Aorta (tissue), 5 donors: ENCODE measurements around the gene AAMP. TPM values are rescaled to one million over a fixed set of nuclear protein-coding genes. Genes with fewer than 3 reads are reported as not detected.
"Not testable (repeated sequence)": the region's sequence is repeated elsewhere in the genome, so short reads cannot be mapped to it uniquely, and the experiment has no call there.

ENCODE experiments used
- ATAC-seq: fragments of 200-7000 bp; cut with Tn5 transposase; one replicate; pipeline ENCODE4 v1.9.1; 2022; ENCODE audit warnings: moderate library complexity; ENCODE audit not compliant: low FRiP score
- DNase-seq, 2 donors: peaks; one replicate each; pipeline ENCODE4 v3.0.0-alpha.2; 2020
- H3K27ac ChIP-seq, 2 donors: one replicate each; pipeline ENCODE4 v1.5.1; 2013; ENCODE audit warnings: low read length in 2 of 2, mild to moderate bottlenecking in 2 of 2, moderate library complexity in 2 of 2, control low read depth in 1 of 2, inconsistent platforms in 1 of 2, low read depth in 1 of 2
- H3K27me3 ChIP-seq, 2 donors: one replicate each; pipeline ENCODE4 v1.6.1; 2013; ENCODE audit warnings: control low read depth in 1 of 2, low read length in 1 of 2, mild to moderate bottlenecking in 1 of 2, moderate library complexity in 1 of 2; ENCODE audit not compliant: insufficient read depth in 2 of 2, control insufficient read depth in 1 of 2
- H3K36me3 ChIP-seq, 2 donors: one replicate each; pipeline ENCODE4 v1.6.1; 2013; ENCODE audit warnings: control low read depth in 1 of 2, low read length in 1 of 2, mild to moderate bottlenecking in 1 of 2; ENCODE audit not compliant: insufficient read depth in 2 of 2, control insufficient read depth in 1 of 2
- H3K4me1 ChIP-seq, 2 donors: one replicate each; pipeline ENCODE4 v1.6.1; 2013; ENCODE audit warnings: low read length in 2 of 2, control low read depth in 1 of 2, mild to moderate bottlenecking in 1 of 2, moderate library complexity in 1 of 2; ENCODE audit not compliant: insufficient read depth in 2 of 2, control insufficient read depth in 1 of 2
- H3K4me3 ChIP-seq, 2 donors: one replicate each; pipeline ENCODE4 v1.5.1; 2013; ENCODE audit warnings: low read length in 2 of 2, control low read depth in 1 of 2, mild to moderate bottlenecking in 1 of 2
- H3K9me3 ChIP-seq: one replicate; pipeline ENCODE4 v1.6.1; 2013; ENCODE audit warnings: mild to moderate bottlenecking, low read length; ENCODE audit not compliant: control insufficient read depth
- WGBS, 2 donors: extraction: QIAGEN DNeasy Blood & Tissue Kit; methylation state at CpG; one replicate each; pipeline ENCODE4 v1.1.7; 2013; 5-methylcytosine and 5-hydroxymethylcytosine counted together
- intact Hi-C, 2 donors: fragments of 100-400 bp; cut with DNase I; formaldehyde crosslinking; loops; one replicate each; pipeline versions ENCODE4 v1.14.2 to v1.15.0; 2022
- long read RNA-seq, 2 donors: library from polyadenylated mRNA; unstranded; transcript quantifications; one replicate each; pipeline ENCODE4 v2.0.0, GENCODE V29; 2020 to 2021
- polyA plus RNA-seq, 2 donors: library from polyadenylated mRNA; stranded (reverse); fragments of 200-250 nt; gene quantifications; one replicate each; pipeline ENCODE4 v1.2.3, GENCODE V29; 2013
- total RNA-seq, 2 donors: library from RNA; stranded (reverse); fragmentation: NEBNext Ultra II Directional; extraction: Animal tissue kit (Norgen Biotek cat#: 25700); gene quantifications; one replicate each; pipeline ENCODE4 v1.2.1, GENCODE V29; 2021
- donor health status: healthy with polysubstance abuse.
- donor health status: Bipolar disorder and iron deficiency.
- donor health status: DM: no; HTN: no; CAD: no.
- donor health status: DM: no; HTN: no; CAD: no.
- donor health status: DM: yes; HTN: yes; CAD: no.

AAMP gene, protein sequence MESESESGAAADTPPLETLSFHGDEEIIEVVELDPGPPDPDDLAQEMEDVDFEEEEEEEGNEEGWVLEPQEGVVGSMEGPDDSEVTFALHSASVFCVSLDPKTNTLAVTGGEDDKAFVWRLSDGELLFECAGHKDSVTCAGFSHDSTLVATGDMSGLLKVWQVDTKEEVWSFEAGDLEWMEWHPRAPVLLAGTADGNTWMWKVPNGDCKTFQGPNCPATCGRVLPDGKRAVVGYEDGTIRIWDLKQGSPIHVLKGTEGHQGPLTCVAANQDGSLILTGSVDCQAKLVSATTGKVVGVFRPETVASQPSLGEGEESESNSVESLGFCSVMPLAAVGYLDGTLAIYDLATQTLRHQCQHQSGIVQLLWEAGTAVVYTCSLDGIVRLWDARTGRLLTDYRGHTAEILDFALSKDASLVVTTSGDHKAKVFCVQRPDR
- total RNA-seq (10 to 100 TPM; 50.8 to 54.7 TPM), polyA plus RNA-seq (10 to 100 TPM; 59.2 to 80.9 TPM)
- long read RNA-seq, donor 1, transcript AAMP-204 (11 exons, 1,804 nt) = minor isoform, 76 of 689 reads
- long read RNA-seq, donor 1, transcript AAMP-202 (10 exons, 1,761 nt) = minor isoform, 11 of 689 reads
- long read RNA-seq, donor 1, transcript AAMP-201 (11 exons, 1,886 nt) = major isoform, 522 of 689 reads
- long read RNA-seq, donor 1, partial matches to known transcripts = 6 of 689 reads
- long read RNA-seq, donor 1, other reads (novel, unspliced or antisense) = 70 of 689 reads
- long read RNA-seq, donor 2, transcript AAMP-201 (11 exons, 1,886 nt) = major isoform, 41 of 62 reads
- long read RNA-seq, donor 2, partial matches to known transcripts = 6 of 62 reads
- long read RNA-seq, donor 2, other reads (novel, unspliced or antisense) = 8 of 62 reads

GRCh38 chr2:218269900-218270720, at the start of gene AAMP, which contains the start of gene PNKD:
Gene AAMP (minus strand): TSS chr2:218270137. CDS start chr2:218270086, 51 bp downstream.
Gene PNKD (plus strand): TSS chr2:218270519. CDS start chr2:218270536, 17 bp downstream.
- peak; percentile 97 for ATAC-seq
- peaks cover 0 to 7% of the 10 kb centered on the region in 2 donors for H3K36me3 ChIP-seq
- no peaks in the 10 kb centered on the region for H3K27me3 ChIP-seq
- no peaks in the 10 kb centered on the region for H3K4me1 ChIP-seq
- intact Hi-C loops = loop anchor here (5.0 to 10.0 kb wide), 4 partner anchors 83 to 295 kb away; partner anchors contain the start of genes CNOT9 (in 1 of the 2) and USP37 (in 1 of the 2)
- WGBS, 2 donors = 0% methylated on average over 64 of the region's 64 CpGs
- peak within 1 kb of the TSS in 1 of 2 donors; percentile 9 for H3K27ac ChIP-seq
- H3K4me3 ChIP-seq = peak within 1 kb of the TSS; percentile 74 to 92
- peak; percentile 100 for DNase-seq
- no peaks in the 10 kb centered on the region for H3K9me3 ChIP-seq

DNA sequence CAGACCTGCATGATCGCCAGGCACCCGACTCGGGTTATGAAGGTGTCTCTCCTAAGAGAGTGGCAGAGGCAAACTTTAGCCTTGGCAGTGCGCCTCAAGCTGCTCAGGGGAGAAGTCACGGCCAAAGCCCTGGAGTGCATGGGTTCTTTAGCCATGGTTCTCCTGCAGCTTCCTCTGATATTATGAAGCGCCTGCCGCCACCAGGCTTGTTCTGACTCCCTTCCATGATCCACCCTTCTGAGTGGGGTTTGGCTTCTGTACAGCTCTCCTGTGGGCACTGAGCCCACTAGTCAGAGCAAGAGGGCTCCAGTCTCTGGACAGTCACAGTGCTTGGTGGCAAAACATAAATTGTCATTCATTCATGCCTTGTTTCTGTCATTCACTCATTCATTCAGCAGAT, 48.3 kb upstream of the AAMP start:
- Histone ChIP-seq H3K27me3 (no peaks in the 10 kb centered on the region), H3K36me3 (no peaks in the 10 kb centered on the region), H3K4me3 (no peak overlapping the region), H3K27ac (no peak overlapping the region), H3K4me1 (no peaks in the 10 kb centered on the region), H3K9me3 (no peaks in the 10 kb centered on the region)
- no peak for ATAC-seq
- intact Hi-C loops = loop anchor here in 1 of 2 donors (5.0 kb wide), 1 partner anchor 144 kb away; no protein-coding TSS in a partner anchor
- 76 to 84% methylated on average over 7 of the region's 7 CpGs for WGBS, 2 donors
- DNase-seq = no peak

- H3K4me1 ChIP-seq = no peaks in the 10 kb centered on the region
- ATAC-seq (no peak), DNase-seq (no peak)
- intact Hi-C loops = loop anchor here in 1 of 2 donors (5.0 kb wide), 1 partner anchor 144 kb away; no protein-coding TSS in a partner anchor
- H3K9me3 ChIP-seq = no peaks in the 10 kb centered on the region
- no peaks in the 10 kb centered on the region for H3K27me3 ChIP-seq
- H3K27ac ChIP-seq = no peak overlapping the region
- 92 to 93% methylated on average over 4 of the region's 4 CpGs for WGBS, 2 donors
- no peak overlapping the region for H3K4me3 ChIP-seq
- H3K36me3 ChIP-seq = no peaks in the 10 kb centered on the region
Measured at GRCh38 chr2:218317835-218318234, 47.9 kb upstream of the AAMP start.

- no peak overlapping the region for H3K4me3 ChIP-seq
- 85 to 86% methylated on average over 1 of the region's 1 CpG for WGBS, 2 donors
- H3K9me3 ChIP-seq = no peaks in the 10 kb centered on the region
- no peaks in the 10 kb centered on the region for H3K4me1 ChIP-seq
- no peak for ATAC-seq
- no peaks in the 10 kb centered on the region for H3K36me3 ChIP-seq
- H3K27ac ChIP-seq = no peak overlapping the region
- intact Hi-C loops = loop anchor here in 1 of 2 donors (5.0 kb wide), 1 partner anchor 145 kb away; no protein-coding TSS in a partner anchor
- no peaks in the 10 kb centered on the region for H3K27me3 ChIP-seq
- no peak for DNase-seq
Measured at GRCh38 chr2:218317303-218317630, 47.3 kb upstream of the AAMP start.

DNA sequence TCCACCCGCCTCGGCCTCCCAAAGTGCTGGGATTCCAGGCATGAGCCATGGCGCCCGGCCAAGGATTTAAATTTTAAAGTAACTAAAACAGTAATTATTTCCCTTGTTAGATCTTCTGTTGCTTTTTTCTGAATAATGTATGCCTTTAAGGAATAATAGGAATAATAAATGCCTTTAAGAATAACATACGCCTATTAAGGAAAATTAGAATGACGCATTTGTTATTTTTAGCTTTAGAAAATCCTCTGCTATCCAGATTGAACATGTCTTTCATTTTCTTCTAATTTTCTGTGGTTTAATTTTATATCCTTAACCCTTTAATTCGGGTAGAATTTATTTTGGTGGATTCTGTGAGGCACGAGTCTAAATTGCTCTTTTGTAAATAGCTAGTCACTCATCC, 45.5 kb upstream of the AAMP start:
- no peak for DNase-seq
- Histone ChIP-seq H3K27ac (no peak overlapping the region), H3K36me3 (no peaks in the 10 kb centered on the region), H3K27me3 (no peaks in the 10 kb centered on the region), H3K4me1 (no peaks in the 10 kb centered on the region), H3K4me3 (no peak overlapping the region), H3K9me3 (no peaks in the 10 kb centered on the region)
- ATAC-seq = no peak
- 81% methylated on average over 8 of the region's 8 CpGs for WGBS, 2 donors
- intact Hi-C loops = loop anchor here in 1 of 2 donors (5.0 kb wide), 1 partner anchor 147 kb away; no protein-coding TSS in a partner anchor

GRCh38 chr2:218314764-218315163, 44.8 kb upstream of the AAMP start:
- not testable (repeated sequence) for ATAC-seq, H3K27me3 ChIP-seq, H3K4me3 ChIP-seq, H3K9me3 ChIP-seq, H3K4me1 ChIP-seq, DNase-seq, H3K27ac ChIP-seq, H3K36me3 ChIP-seq
- intact Hi-C loops = loop anchor here in 1 of 2 donors (5.0 kb wide), 1 partner anchor 148 kb away; no protein-coding TSS in a partner anchor
- 94 to 96% methylated on average over 4 of the region's 4 CpGs for WGBS, 2 donors

DNA sequence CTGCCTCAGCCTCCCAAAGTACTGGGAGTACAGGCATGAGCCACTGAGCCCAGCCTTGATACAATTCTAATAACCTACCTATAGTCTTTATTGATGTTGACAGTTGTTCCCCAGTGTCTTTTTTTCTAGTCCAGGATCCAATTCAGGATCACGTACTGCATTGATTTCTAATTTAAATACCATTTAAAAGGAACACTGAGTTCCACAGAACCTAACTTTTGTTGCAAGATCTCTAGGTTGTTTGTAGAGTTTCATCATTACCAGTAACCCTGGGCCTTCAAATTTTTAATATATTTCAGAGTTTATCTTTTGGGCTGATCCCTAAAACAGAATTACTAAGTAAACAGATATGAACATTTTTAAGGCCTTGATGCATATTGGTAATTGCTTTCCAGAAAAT, 43.4 kb upstream of the AAMP start:
- Histone ChIP-seq H3K4me1 (no peaks in the 10 kb centered on the region), H3K27me3 (no peaks in the 10 kb centered on the region), H3K4me3 (no peak overlapping the region), H3K9me3 (no peaks in the 10 kb centered on the region), H3K27ac (no peak overlapping the region), H3K36me3 (no peaks in the 10 kb centered on the region)
- DNase-seq = no peak
- no peak for ATAC-seq
- WGBS, 2 donors = 92 to 95% methylated on average over 1 of the region's 1 CpG
- intact Hi-C loops = no loop called here

DNA sequence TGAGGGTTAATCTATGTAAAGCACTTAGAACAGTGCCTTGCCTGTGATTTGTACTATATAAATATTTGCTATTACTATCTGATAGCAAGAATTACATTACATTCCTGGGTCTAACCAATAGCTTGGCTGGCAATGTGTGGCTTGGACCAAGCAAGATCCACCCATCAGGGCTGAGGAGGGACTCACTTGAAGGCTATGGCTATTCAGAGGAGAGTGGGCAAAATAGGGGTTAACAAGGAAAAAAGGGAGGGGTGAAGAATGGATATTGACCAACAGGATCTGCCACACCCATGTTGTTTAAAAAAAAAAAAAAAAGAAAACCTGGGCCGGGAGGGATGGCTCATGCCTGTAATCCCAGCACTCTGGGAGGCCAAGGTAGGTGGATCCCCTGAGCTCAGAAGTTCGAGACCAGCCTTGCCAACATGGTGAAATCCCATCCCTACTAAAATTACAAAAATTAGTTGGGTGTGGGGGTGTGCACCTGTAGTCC, 42.4 kb upstream of the AAMP start:
- ATAC-seq = no peak
- intact Hi-C loops = no loop called here
- 89 to 92% methylated on average over 2 of the region's 2 CpGs for WGBS, 2 donors
- no peak overlapping the region for H3K27ac ChIP-seq
- no peaks in the 10 kb centered on the region for H3K4me1 ChIP-seq
- no peaks in the 10 kb centered on the region for H3K27me3 ChIP-seq
- no peak for DNase-seq
- no peak overlapping the region for H3K4me3 ChIP-seq
- H3K36me3 ChIP-seq = no peaks in the 10 kb centered on the region
- no peaks in the 10 kb centered on the region for H3K9me3 ChIP-seq
